GM13976 (cell line): ENCODE data around the gene SLC3A2.

Experiments used
- DNase-seq: peaks from one replicate; pipeline ENCODE4 v3.0.0; 2012; ENCODE audit warnings: low spot score
- CTCF ChIP-seq: IDR thresholded peaks from 2 replicates; pipeline ENCODE4 v1.5.1; 2012; ENCODE audit warnings: borderline replicate concordance, mild to moderate bottlenecking; ENCODE audit not compliant: insufficient read depth; ENCODE audit errors: extremely low read depth, missing control alignments, control extremely low read depth
- in situ Hi-C: fragments of 300-500 bp; cut with MboI; formaldehyde crosslinking; loops from one replicate; pipeline ENCODE4 v1.12.0; 2022; ENCODE audit warnings: low sequenced_read_pairs, mixed read lengths, inconsistent platforms; ENCODE audit not compliant: unreplicated experiment

The SLC3A2 gene

GRCh38 chr11:62880803-62881578 lies at the start of gene SLC3A2:
TSS of gene SLC3A2 (plus strand) at chr11:62880896. CDS start at chr11:62881024, 128 bp downstream.
- peak; percentile 89 for TF ChIP-seq CTCF
- in situ Hi-C loops = no loop called here
- peak; percentile 91 for DNase-seq

- no peak for TF ChIP-seq CTCF
- peak; percentile 59 for DNase-seq
- in situ Hi-C loops = no loop called here
Measured at GRCh38 chr11:62830904-62831519, 49.7 kb upstream of the SLC3A2 start.

- DNase-seq = peak; percentile 98
- TF ChIP-seq CTCF = no peak
- in situ Hi-C loops = no loop called here
Measured at GRCh38 chr11:62831520-62832335, 49.0 kb upstream of the SLC3A2 start, which contains the start of gene STX5. TSS of gene STX5 (minus strand) at chr11:62832051. CDS start at chr11:62831243, 808 bp downstream.

- no peak for DNase-seq
Measured at GRCh38 chr11:62832336-62833234, 48.1 kb upstream of the SLC3A2 start, which contains the start of gene TEX54. TSS of gene TEX54 (minus strand) at chr11:62832841.

GRCh38 chr11:62835336-62835735 lies 45.4 kb upstream of the SLC3A2 start:
- in situ Hi-C loops = no loop called here
- TF ChIP-seq CTCF = no peak
- no peak for DNase-seq

More at GRCh38 chr11:62832336-62833234, 48.1 kb upstream of the SLC3A2 start, which contains the start of gene TEX54:
- in situ Hi-C loops = no loop called here
- TF ChIP-seq CTCF = no peak
